BLaER1 (cell line): Measurements from ENCODE around the gene TRMT2A.
A peak's percentile ranks its signal among the peaks of the same experiment; 100 is the strongest.

Experiments
- H3K27ac ChIP-seq: shearing (Covaris generic); formaldehyde crosslinking; 2 replicates; pipeline ENCODE4 v1.8.1; 2022
- H3K27me3 ChIP-seq: shearing (Covaris generic); formaldehyde crosslinking; 2 replicates; pipeline ENCODE4 v1.8.1; 2022
- H3K36me3 ChIP-seq: shearing (Covaris generic); formaldehyde crosslinking; 2 replicates; pipeline ENCODE4 v1.8.1; 2022
- H3K4me1 ChIP-seq: shearing (Covaris generic); formaldehyde crosslinking; 2 replicates; pipeline ENCODE4 v1.8.1; 2022
- H3K4me2 ChIP-seq: shearing (Covaris generic); formaldehyde crosslinking; 2 replicates; pipeline ENCODE4 v1.8.1; 2022
- H3K4me3 ChIP-seq: shearing (Covaris generic); formaldehyde crosslinking; 2 replicates; pipeline ENCODE4 v1.8.1; 2022
- H3K9ac ChIP-seq: shearing (Covaris generic); formaldehyde crosslinking; 2 replicates; pipeline ENCODE4 v1.8.1; 2022
- H3K9me3 ChIP-seq: shearing (Covaris generic); formaldehyde crosslinking; 2 replicates; pipeline ENCODE4 v1.8.1; 2022
- H4K20me1 ChIP-seq: shearing (Covaris generic); formaldehyde crosslinking; 2 replicates; pipeline ENCODE4 v1.8.1; 2022
- Cebpa-rat ChIP-seq: shearing (Covaris generic); IDR thresholded peaks from 2 replicates; pipeline ENCODE4 v1.8.1; 2022

The TRMT2A gene

DNA sequence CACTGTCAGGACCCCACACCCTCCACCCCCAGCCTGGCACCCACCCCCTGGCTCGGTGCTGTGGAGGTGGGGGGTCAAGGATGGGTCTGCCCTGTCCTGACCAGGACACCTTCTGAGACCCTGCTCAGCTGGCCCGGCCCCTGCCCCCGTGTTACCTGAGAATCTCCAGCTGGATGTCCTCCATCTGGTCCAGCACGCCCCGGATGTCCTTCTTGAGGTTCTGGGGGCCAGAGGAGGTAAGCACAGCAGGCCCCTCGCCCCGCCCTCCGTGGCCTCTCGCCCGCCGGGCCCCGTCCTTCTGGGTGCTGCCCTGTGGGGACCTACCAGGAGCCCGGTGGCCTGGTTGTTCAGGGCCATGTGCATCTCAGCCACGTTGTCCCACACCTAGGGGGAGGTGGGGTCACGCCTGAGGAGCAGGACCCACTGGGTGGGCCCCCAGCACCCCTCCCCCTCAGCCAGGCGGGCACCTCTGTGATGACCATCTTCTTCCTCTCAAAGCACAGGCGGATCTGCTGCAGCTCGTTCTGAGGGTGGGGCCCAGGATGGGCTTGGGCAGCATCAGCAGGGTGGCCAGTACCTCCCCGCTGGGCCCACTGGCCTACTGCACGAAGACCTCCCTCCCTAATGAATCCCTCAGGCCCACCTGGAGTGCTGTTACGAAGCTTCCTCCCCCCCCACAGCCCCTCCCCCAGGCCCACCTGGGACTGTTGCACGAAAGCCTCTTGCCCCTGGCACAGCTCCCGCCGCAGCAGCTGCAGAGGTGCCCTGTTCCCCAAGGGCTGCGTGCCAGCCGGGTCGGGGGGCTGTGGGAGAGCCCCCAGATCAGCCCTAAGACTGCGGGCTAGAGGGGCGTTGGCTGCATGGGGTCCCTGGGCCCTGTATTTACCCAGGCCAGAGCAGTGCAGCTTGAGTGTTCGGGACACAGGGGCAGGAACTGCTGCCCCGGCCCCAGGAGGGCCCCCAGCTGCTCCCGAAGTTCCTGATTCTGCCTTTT is 32.5 kb upstream of the TRMT2A start:
- peaks cover 18% of the 10 kb centered on the region for H4K20me1 ChIP-seq
- peak overlapping the region; percentile 79 for H3K27ac ChIP-seq
- H3K27me3 ChIP-seq, result no peaks in the 10 kb centered on the region
- H3K9ac ChIP-seq, result no peak overlapping the region
- H3K36me3 ChIP-seq, result peaks cover 14% of the 10 kb centered on the region
- TF ChIP-seq Cebpa-rat, result no peak
- peaks cover 88% of the 10 kb centered on the region for H3K4me1 ChIP-seq
- peak overlapping the region; percentile 94 for H3K4me2 ChIP-seq
- peak overlapping the region; percentile 20; the same call in 1 of the 2 replicates for H3K4me3 ChIP-seq
- no peaks in the 10 kb centered on the region for H3K9me3 ChIP-seq

GRCh38 chr22:20148414-20148813 is 31.4 kb upstream of the TRMT2A start:
- Histone ChIP-seq H3K9me3 (no peaks in the 10 kb centered on the region), H3K36me3 (peaks cover 23% of the 10 kb centered on the region), H3K4me3 (no peak overlapping the region), H3K4me1 (peaks cover 76% of the 10 kb centered on the region), H4K20me1 (peaks cover 18% of the 10 kb centered on the region), H3K4me2 (peak overlapping the region; percentile 94), H3K27me3 (no peaks in the 10 kb centered on the region), H3K9ac (no peak overlapping the region), H3K27ac (peak overlapping the region; percentile 79)
- no peak for TF ChIP-seq Cebpa-rat

- Histone ChIP-seq H3K9me3 (no peaks in the 10 kb centered on the region), H3K27ac (peak overlapping the region; percentile 79), H3K9ac (peak overlapping the region; percentile 71), H4K20me1 (peaks cover 23% of the 10 kb centered on the region), H3K4me2 (peak overlapping the region; percentile 94), H3K4me3 (peak overlapping the region; percentile 55), H3K36me3 (peaks cover 33% of the 10 kb centered on the region), H3K4me1 (peaks cover 69% of the 10 kb centered on the region), H3K27me3 (no peaks in the 10 kb centered on the region)
- no peak for TF ChIP-seq Cebpa-rat
Measured at GRCh38 chr22:20147237-20147988, 30.4 kb upstream of the TRMT2A start.

- H3K4me2 ChIP-seq, result peak overlapping the region; percentile 94
Measured at GRCh38 chr22:20146777-20147176, 29.8 kb upstream of the TRMT2A start.

DNA sequence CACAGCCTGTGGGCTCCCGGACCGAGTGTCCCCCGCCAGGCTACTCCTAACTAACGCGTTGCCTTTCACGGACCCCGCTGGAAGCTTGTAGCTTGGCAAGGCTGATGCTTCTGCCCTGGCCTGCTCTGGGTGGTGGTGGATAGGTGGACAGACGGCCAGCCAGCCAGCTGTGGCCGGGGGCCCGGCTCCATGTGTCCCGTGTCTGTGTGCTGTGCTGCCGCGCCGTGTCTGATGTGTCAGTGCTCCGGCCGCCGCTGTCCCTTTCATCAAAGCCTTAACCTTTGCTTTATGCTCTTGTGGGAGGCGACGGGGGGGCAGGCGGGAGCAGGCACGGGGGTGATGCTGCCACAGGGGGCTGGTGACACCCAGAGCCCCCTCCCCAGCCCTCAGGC is 28.8 kb upstream of the TRMT2A start:
- peak overlapping the region; percentile 94; the same call in 1 of the 2 replicates for H3K4me2 ChIP-seq
- H3K9ac ChIP-seq, result 0 out of 2 replicates have a peak overlapping the region, but pooled peaks have one; percentile 71
- H4K20me1 ChIP-seq, result peaks cover 38% of the 10 kb centered on the region
- H3K9me3 ChIP-seq, result no peaks in the 10 kb centered on the region
- H3K27me3 ChIP-seq, result no peaks in the 10 kb centered on the region
- H3K27ac ChIP-seq, result no peak overlapping the region
- H3K4me1 ChIP-seq, result peaks cover 69% of the 10 kb centered on the region
- no peak for TF ChIP-seq Cebpa-rat
- H3K36me3 ChIP-seq, result peaks cover 49% of the 10 kb centered on the region
- H3K4me3 ChIP-seq, result no peak overlapping the region

More at GRCh38 chr22:20146777-20147176, 29.8 kb upstream of the TRMT2A start:
- Histone ChIP-seq H3K27ac (peak overlapping the region; percentile 79), H3K9ac (peak overlapping the region; percentile 71), H3K9me3 (no peaks in the 10 kb centered on the region), H3K4me1 (peaks cover 69% of the 10 kb centered on the region), H3K36me3 (peaks cover 40% of the 10 kb centered on the region), H3K4me3 (peak overlapping the region; percentile 55), H3K27me3 (no peaks in the 10 kb centered on the region), H4K20me1 (peaks cover 29% of the 10 kb centered on the region)
- no peak for TF ChIP-seq Cebpa-rat

DNA sequence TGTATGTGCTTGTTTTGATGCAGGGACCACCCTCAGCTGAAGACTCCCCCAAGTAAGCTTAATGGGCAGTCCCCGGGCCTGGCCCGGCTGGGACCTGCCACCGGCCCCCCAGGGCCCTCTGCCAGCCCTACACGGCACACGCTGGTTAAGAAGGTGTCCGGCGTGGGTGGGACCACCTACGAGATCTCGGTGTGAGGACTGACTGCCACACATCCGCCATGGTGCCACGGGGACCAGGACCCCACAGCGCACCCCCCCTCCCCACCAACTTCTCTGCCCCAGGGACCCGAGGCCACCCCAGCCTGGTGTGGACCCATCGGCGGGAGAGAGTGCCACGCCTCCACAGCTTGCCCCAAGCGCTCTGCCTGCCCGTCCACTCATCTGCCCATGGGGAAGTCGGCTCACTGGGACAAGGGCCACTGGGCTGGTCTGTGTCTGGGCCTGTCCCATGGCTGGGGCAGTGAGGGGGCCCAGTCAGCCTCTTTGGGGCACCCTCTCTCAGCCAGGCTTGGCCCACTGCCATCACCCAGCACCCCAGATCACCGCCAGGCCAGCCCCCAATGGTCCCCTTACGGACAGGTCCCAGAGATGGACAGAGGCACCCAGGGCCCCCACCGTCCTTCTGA is 28.3 kb upstream of the TRMT2A start:
- no peaks in the 10 kb centered on the region for H3K9me3 ChIP-seq
- peaks cover 54% of the 10 kb centered on the region for H3K36me3 ChIP-seq
- no peak overlapping the region for H3K4me3 ChIP-seq
- no peak overlapping the region for H3K9ac ChIP-seq
- H3K27ac ChIP-seq, result no peak overlapping the region
- no peak overlapping the region for H3K4me2 ChIP-seq
- H3K4me1 ChIP-seq, result peaks cover 68% of the 10 kb centered on the region
- peaks cover 43% of the 10 kb centered on the region for H4K20me1 ChIP-seq
- TF ChIP-seq Cebpa-rat, result no peak
- no peaks in the 10 kb centered on the region for H3K27me3 ChIP-seq

DNA sequence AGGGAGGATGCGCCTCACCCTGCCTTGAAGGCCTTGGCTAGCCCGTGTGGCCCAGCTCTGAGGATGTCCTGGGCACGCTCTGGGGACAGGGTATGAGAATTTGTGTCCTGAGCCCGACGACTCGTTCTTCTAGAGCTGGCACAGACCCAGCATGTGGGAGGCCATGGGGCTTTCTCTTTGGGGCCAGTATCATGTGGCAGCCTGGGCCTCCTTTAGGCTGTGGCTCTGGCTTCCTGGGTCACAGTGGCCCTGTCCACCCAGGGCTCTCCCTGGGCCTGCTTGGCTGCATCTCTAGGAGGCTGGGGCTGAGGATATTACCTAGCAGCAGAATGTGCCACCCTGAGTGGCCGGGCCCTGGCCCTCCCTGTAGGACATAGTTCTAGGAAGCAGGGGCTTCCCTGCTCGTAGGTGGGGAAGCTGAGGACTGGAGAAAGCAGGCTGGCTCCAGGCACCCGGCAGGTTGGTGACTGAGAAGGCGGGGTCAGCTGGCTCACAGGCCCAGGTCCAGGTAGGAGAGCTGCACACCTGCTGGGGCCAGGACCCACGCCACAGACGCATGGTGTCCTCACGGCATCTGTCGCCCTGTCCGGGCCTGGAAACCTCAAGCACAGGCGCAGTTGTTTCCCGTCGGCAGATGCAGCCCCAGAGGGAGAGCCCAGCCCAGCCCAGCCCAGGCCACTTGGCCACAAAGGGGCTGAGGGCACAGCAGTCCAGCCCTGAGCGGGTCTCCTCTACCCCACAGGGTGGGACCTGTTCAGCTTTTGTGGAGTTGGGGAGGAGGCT is 27.0 kb upstream of the TRMT2A start:
- Histone ChIP-seq H3K4me2 (no peak overlapping the region), H3K4me3 (no peak overlapping the region), H3K27me3 (no peaks in the 10 kb centered on the region), H4K20me1 (peaks cover 56% of the 10 kb centered on the region), H3K27ac (no peak overlapping the region), H3K36me3 (peaks cover 67% of the 10 kb centered on the region), H3K4me1 (peaks cover 57% of the 10 kb centered on the region), H3K9ac (no peak overlapping the region), H3K9me3 (no peaks in the 10 kb centered on the region)
- TF ChIP-seq Cebpa-rat, result no peak

- peaks cover 65% of the 10 kb centered on the region for H4K20me1 ChIP-seq
- H3K36me3 ChIP-seq, result peaks cover 70% of the 10 kb centered on the region
- H3K27ac ChIP-seq, result peak overlapping the region; percentile 55; the same call in 1 of the 2 replicates
- H3K9ac ChIP-seq, result 0 out of 2 replicates have a peak overlapping the region, but pooled peaks have one; percentile 48
- H3K4me2 ChIP-seq, result no peak overlapping the region
- no peak overlapping the region for H3K4me3 ChIP-seq
- H3K9me3 ChIP-seq, result no peaks in the 10 kb centered on the region
- H3K4me1 ChIP-seq, result peaks cover 52% of the 10 kb centered on the region
- no peak for TF ChIP-seq Cebpa-rat
- H3K27me3 ChIP-seq, result no peaks in the 10 kb centered on the region
Measured at GRCh38 chr22:20142711-20143621, 25.9 kb upstream of the TRMT2A start.
